ENCODE data around the gene WIPI1. TPM values are rescaled to one million over a fixed set of nuclear protein-coding genes. Genes with fewer than 3 reads are reported as not detected.

The WIPI1 gene
- total and polyA plus RNA-seq, 9 of the 15 experiments (the other 6 are each of a cell fraction or from before 2014, with no cell fraction given) = 3.7 to 23.5 (median 11.8) TPM

DNA sequence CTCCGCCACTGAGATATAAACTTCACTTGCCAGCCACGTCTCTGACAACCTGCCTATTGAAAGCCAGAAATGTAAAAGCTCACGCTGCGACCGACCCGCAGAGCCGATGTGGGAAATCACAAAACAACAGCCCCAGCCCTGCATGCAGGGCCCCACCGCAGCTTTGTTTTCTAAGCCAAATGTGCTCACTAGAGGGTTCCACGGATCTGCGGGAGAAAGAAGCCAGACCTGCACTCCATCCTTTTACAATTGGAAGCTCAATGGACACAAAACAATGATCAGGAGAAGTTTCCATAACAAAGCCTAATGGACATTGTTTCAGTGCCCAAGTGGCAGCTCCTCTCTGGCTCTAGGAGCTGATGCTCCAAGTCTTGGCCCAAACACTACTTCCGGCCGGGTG is 33.1 kb downstream of the WIPI1 start (continued):
- TF ChIP-seq, protein P1, sequence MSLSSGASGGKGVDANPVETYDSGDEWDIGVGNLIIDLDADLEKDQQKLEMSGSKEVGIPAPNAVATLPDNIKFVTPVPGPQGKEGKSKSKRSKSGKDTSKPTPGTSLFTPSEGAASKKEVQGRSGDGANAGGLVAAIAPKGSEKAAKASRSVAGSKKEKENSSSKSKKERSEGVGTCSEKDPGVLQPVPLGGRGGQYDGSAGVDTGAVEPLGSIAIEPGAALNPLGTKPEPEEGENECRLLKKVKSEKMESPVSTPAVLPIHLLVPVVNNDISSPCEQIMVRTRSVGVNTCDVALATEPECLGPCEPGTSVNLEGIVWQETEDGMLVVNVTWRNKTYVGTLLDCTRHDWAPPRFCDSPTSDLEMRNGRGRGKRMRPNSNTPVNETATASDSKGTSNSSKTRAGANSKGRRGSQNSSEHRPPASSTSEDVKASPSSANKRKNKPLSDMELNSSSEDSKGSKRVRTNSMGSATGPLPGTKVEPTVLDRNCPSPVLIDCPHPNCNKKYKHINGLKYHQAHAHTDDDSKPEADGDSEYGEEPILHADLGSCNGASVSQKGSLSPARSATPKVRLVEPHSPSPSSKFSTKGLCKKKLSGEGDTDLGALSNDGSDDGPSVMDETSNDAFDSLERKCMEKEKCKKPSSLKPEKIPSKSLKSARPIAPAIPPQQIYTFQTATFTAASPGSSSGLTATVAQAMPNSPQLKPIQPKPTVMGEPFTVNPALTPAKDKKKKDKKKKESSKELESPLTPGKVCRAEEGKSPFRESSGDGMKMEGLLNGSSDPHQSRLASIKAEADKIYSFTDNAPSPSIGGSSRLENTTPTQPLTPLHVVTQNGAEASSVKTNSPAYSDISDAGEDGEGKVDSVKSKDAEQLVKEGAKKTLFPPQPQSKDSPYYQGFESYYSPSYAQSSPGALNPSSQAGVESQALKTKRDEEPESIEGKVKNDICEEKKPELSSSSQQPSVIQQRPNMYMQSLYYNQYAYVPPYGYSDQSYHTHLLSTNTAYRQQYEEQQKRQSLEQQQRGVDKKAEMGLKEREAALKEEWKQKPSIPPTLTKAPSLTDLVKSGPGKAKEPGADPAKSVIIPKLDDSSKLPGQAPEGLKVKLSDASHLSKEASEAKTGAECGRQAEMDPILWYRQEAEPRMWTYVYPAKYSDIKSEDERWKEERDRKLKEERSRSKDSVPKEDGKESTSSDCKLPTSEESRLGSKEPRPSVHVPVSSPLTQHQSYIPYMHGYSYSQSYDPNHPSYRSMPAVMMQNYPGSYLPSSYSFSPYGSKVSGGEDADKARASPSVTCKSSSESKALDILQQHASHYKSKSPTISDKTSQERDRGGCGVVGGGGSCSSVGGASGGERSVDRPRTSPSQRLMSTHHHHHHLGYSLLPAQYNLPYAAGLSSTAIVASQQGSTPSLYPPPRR (CRISPR knock-in tag; IDR thresholded peaks at IDR 0.05; ENCODE audit: borderline replicate concordance) = no peak
- no peak for TF ChIP-seq PURB (CRISPR knock-in tag; IDR thresholded peaks at IDR 0.05; ENCODE audit: low read depth)
- TF ChIP-seq MIER1 (IDR thresholded peaks at IDR 0.05; ENCODE audit: low read depth) = no peak
- TF ChIP-seq POLR2AphosphoS5 (IDR thresholded peaks at IDR 0.05; ENCODE audit: control insufficient read depth, insufficient read depth, low read depth, low read length) = no peak
- TF ChIP-seq ZBTB1 (CRISPR knock-in tag; IDR thresholded peaks at IDR 0.05; ENCODE audit: borderline replicate concordance, low read depth) = no peak
- TF ChIP-seq ZNF316 (IDR thresholded peaks at IDR 0.05) = no peak

DNA sequence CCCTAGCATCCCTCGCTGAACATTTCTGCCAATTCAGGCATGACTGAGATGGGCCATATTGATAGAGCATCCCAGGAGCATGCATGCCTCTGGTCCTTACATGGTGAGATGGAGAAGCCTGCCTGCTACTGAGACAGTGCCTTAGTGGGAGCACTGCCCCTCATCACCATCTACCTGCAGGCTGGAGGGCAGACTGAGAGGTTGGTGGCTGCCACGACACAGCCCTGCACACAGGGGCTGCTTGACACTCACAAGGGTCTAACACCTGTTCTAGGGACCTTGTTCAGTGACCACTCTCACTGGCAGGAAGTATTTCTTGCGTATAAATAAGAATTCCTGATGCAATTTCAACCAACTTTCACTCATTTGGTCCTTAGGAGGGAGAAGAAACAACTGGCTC is 34.0 kb downstream of the WIPI1 start:
- ChIA-PET POLR2A (no interaction called here), CTCF (ENCODE audit: low intra/inter-chr PET ratio) (interaction anchor here (0.7 kb wide), 1 partner anchor 10 kb away, joined by 3 read pairs; no protein-coding TSS in a partner anchor)
- FAIRE-seq (no peak), DNase-seq (ENCODE audit: extremely low read depth in 1 of 4, low spot score in 3 of 4) (no peak), ATAC-seq (no peak)
- peaks cover 10 to 27% of the 10 kb centered on the region in 2 experiments for H3K27me3 ChIP-seq (ENCODE audit: control insufficient read depth in 2 of 2, insufficient read depth in 2 of 2, low read length in 2 of 2)
- intact Hi-C loops (cut with micrococcal nuclease) (no loop called here), in situ Hi-C loops (cut with MboI) (no loop called here)
- H3K79me2 ChIP-seq (ENCODE audit: control insufficient read depth, insufficient read depth, low read length) = no peaks in the 10 kb centered on the region
- no peak overlapping the region for H3K27ac ChIP-seq (ENCODE audit: extremely low read depth, low read depth, low read length)
- TF ChIP-seq SIN3A (IDR thresholded peaks at IDR 0.05; ENCODE audit: borderline replicate concordance in 2 of 2, control insufficient read depth in 1 of 2, low read depth in 2 of 2, low read length in 2 of 2) = no peak
- no peak for TF ChIP-seq ATF1 (CRISPR knock-in tag; IDR thresholded peaks at IDR 0.05)
- no peak for TF ChIP-seq ATF1 (tag; IDR thresholded peaks at IDR 0.05)
- no peak for TF ChIP-seq ZNF695 (CRISPR knock-in tag; IDR thresholded peaks at IDR 0.05)
- TF ChIP-seq TEAD2 (tag; IDR thresholded peaks at IDR 0.05) = no peak
- TF ChIP-seq, protein P2, sequence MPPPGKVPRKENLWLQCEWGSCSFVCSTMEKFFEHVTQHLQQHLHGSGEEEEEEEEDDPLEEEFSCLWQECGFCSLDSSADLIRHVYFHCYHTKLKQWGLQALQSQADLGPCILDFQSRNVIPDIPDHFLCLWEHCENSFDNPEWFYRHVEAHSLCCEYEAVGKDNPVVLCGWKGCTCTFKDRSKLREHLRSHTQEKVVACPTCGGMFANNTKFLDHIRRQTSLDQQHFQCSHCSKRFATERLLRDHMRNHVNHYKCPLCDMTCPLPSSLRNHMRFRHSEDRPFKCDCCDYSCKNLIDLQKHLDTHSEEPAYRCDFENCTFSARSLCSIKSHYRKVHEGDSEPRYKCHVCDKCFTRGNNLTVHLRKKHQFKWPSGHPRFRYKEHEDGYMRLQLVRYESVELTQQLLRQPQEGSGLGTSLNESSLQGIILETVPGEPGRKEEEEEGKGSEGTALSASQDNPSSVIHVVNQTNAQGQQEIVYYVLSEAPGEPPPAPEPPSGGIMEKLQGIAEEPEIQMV (tag; conservative IDR thresholded peaks at IDR 0.05; ENCODE audit: low read depth) = no peak
- TF ChIP-seq RFX1 (IDR thresholded peaks at IDR 0.05) = no peak
- H3K9me1 ChIP-seq (ENCODE audit: control insufficient read depth, insufficient read depth, low read length) = no peaks in the 10 kb centered on the region
- 0 out of 2 replicates have a peak, but pooled peaks cover 5% of the 10 kb centered on the region for H4K20me1 ChIP-seq (replicated peaks; ENCODE audit: control insufficient read depth, insufficient read depth, low read length)
- H3K4me1 ChIP-seq (replicated peaks in 1 of 2; ENCODE audit: control insufficient read depth in 2 of 2, insufficient read depth in 2 of 2, low read length in 2 of 2) = no peaks in the 10 kb centered on the region; a peak in 1 of 5 replicates
- no peaks in the 10 kb centered on the region for H3K9me3 ChIP-seq (replicated peaks; ENCODE audit: control insufficient read depth, insufficient read depth, low read depth, low read length)
- 8% methylated on average over 3 of the region's 3 CpGs for WGBS (ENCODE audit: insufficient coverage, low coverage, missing lambda C conversion rate)
- H2AFZ ChIP-seq (ENCODE audit: low read depth, low read length) = no peak overlapping the region
- H3K4me2 ChIP-seq (ENCODE audit: insufficient read depth, low read length) = no peak overlapping the region
- H3K4me3 ChIP-seq = no peak overlapping the region
- no peak overlapping the region for H3K9ac ChIP-seq (ENCODE audit: insufficient read depth in 1 of 2, low read depth in 2 of 2, low read length in 2 of 2)
- no peaks in the 10 kb centered on the region for H3K36me3 ChIP-seq (ENCODE audit: control insufficient read depth, insufficient read depth, low read length)
- BruUV-seq (replicated peaks) = no TSS peak

Data from K562 (cell line).